AG04449 (cell line): ENCODE results near the gene DPF3.

Source experiments
- CTCF ChIA-PET: fragments of 350-600 bp; formaldehyde crosslinking; extraction: SDS; loops from one replicate; lab custom pipeline; 2021; ENCODE audit warnings: antibody characterized with exemption; lab: Yijun Ruan, JAX
- POLR2A ChIA-PET: fragments of 400-600, 350-600 bp; formaldehyde crosslinking; extraction: SDS; loops from one replicate; lab custom pipeline; 2020; ENCODE audit warnings: antibody characterized with exemption, inconsistent platforms; lab: Yijun Ruan, JAX
- DNase-seq: peaks from one replicate; pipeline ENCODE4 v3.0.0-alpha.2; 2010; ENCODE audit warnings: low read depth, low spot score
- H3K4me3 ChIP-seq: 2 replicates; pipeline ENCODE4 v1.5.1; 2011; ENCODE audit warnings: low read depth, mild to moderate bottlenecking, control low read depth, low read length
- TF ChIP-seq, protein P1 (sequence below): IDR thresholded peaks from one replicate; pipeline ENCODE4 v1.5.1; 2011; ENCODE audit warnings: mild to moderate bottlenecking, moderate library complexity, low read length, control low read depth, inconsistent platforms; ENCODE audit not compliant: insufficient read depth; ENCODE audit errors: missing control alignments

The DPF3 gene

DNA sequence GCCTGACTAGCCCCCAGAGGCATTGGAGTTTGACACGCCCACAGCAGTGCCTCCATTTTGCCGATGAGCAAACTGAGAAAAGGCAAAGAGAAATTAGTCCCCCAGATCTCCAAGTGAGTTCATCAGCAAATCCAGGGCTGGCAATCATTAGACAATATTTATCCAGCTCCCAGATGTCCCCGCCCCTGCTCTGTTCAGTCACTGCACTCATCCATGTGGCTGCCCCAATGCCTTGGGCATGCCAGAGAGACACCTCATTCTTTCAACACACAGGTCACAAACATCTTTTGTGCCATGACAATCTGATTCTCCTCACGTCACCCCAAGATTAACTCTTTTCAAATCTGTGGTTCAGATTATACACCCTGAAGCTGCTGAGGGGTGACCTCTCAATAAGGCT, 43.5 kb downstream of the DPF3 start:
- ChIA-PET POLR2A (interaction anchor here (0.6 kb wide), 1 partner anchor 85 kb away, joined by 3 read pairs; no protein-coding TSS in a partner anchor), CTCF (no interaction called here)
- H3K4me3 ChIP-seq = no peak overlapping the region
- DNase-seq = no peak
- TF ChIP-seq, protein P1, sequence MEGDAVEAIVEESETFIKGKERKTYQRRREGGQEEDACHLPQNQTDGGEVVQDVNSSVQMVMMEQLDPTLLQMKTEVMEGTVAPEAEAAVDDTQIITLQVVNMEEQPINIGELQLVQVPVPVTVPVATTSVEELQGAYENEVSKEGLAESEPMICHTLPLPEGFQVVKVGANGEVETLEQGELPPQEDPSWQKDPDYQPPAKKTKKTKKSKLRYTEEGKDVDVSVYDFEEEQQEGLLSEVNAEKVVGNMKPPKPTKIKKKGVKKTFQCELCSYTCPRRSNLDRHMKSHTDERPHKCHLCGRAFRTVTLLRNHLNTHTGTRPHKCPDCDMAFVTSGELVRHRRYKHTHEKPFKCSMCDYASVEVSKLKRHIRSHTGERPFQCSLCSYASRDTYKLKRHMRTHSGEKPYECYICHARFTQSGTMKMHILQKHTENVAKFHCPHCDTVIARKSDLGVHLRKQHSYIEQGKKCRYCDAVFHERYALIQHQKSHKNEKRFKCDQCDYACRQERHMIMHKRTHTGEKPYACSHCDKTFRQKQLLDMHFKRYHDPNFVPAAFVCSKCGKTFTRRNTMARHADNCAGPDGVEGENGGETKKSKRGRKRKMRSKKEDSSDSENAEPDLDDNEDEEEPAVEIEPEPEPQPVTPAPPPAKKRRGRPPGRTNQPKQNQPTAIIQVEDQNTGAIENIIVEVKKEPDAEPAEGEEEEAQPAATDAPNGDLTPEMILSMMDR = no peak

DNA sequence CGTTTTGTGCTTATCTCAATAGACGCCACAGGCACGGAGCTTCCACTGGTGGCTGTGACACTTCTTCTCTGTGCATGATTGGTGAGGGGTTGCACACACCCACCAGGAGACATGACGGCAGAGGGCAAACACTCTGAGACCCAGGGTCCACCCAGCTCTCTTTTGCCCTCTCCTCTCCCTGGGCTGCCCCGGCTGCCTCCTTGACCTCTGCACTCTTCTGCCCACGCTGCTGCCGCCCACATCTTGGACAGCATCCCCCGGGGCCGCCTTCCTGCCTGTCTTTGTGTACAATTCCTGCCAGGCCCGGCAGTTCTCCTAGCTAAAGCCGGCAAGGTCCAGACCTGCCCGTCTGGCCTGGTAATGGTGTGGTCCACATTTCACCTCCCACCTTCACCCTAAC, 44.7 kb downstream of the DPF3 start:
- CTCF ChIA-PET = interaction anchor here (1.3 kb wide), 2 partner anchors 11 to 332 kb away, joined by 3 to 6 read pairs; no protein-coding TSS in a partner anchor
- TF ChIP-seq, protein P1 = no peak
- DNase-seq = no peak
- no peak overlapping the region for H3K4me3 ChIP-seq
- POLR2A ChIA-PET = no interaction called here

DNA sequence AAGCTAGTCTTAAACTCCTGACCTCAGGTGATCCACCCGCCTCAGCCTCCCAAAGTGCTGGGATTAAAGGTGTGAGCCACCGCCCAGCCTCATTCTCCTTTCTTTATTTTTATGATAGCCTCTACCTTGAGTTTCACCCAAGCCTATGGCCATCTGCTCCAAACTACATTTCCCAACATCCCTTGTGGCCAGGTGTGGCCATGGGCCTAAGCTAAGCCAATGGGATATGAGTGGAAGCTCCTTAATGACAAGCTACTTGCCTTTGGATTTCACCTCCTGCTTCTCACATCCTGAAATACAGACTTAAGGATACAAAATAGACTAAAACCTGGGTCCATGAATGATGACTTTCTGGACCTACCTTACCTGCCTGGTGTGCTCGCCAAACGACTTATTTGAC, 46.2 kb downstream of the DPF3 start:
- ChIA-PET POLR2A (interaction anchor here (0.6 kb wide), 1 partner anchor 36 kb away, joined by 3 read pairs; no protein-coding TSS in a partner anchor), CTCF (interaction anchor here (1.3 to 1.8 kb wide), 2 partner anchors 16 to 333 kb away, joined by 5 read pairs; no protein-coding TSS in a partner anchor)
- no peak for DNase-seq
- TF ChIP-seq, protein P1 = no peak
- no peak overlapping the region for H3K4me3 ChIP-seq

DNA sequence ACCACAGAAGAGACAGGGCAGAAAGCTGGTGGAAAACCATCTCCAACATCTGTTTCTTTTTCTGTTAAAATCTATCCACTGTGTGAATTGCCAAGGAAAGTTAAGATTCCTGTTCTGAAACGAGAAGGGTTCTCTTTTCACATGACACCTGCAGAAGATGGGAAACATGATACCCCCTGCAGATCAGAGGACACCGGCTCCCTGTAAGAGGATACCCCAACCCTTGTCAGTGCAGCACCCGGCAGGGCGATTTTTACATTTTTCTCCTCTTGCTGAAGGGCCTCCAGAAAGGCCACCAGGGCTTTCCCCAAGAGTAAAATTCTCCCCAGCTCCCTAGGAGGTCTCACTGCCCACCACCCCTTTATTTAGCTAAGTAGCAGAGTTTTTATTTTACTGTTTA, 48.2 kb downstream of the DPF3 start:
- DNase-seq = no peak
- ChIA-PET POLR2A (interaction anchor here (0.7 kb wide), 1 partner anchor 47 kb away, joined by 3 read pairs; no protein-coding TSS in a partner anchor), CTCF (interaction anchor here (1.1 to 1.2 kb wide), 2 partner anchors 10 to 16 kb away, joined by 3 read pairs; no protein-coding TSS in a partner anchor)
- no peak overlapping the region for H3K4me3 ChIP-seq
- TF ChIP-seq, protein P1 = no peak

DNA sequence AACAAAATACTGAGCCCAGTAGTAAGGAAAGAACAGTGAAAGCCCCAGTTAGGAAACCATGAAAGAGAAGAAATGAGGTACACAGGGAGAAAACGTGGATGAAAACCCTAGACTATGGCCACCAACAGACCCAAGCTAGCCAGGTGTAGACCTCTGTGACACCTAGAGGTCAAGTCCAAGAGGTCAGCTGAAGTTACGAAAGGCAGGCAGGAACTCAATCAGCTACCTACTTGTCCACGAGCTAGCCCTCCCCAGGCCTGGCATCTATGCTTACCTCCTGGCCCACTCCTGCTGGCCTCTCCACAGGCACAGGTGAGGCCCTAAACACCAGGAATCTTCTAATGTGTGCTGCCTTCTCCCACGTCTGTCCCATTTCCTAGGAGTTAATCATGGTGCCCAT, 48.7 kb downstream of the DPF3 start:
- TF ChIP-seq, protein P1 = no peak
- CTCF ChIA-PET = interaction anchor here (1.1 to 2.9 kb wide), 3 partner anchors 11 to 332 kb away, joined by 3 to 11 read pairs (median 3); no protein-coding TSS in a partner anchor
- no peak for DNase-seq
- POLR2A ChIA-PET = no interaction called here
- no peak overlapping the region for H3K4me3 ChIP-seq

DNA sequence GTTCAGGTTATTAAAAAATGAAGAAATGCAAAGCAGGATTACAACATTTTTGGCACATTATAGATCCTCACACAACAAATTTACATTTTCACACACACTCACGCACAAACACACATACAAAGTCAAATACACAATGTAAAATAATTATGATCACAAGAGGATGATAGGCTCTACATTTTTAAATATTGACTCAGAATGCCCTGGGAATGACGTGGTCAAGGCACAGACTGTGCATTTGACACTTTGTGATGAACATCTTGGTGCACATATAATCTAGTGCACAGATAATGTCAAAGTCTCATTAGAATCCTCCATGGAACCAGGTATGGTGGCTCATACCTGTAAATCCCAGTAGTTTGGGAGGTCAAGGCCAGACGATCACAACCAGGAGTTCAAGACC, 49.4 kb downstream of the DPF3 start:
- no peak for DNase-seq
- ChIA-PET CTCF (interaction anchor here (1.2 to 2.9 kb wide), 2 partner anchors 14 to 331 kb away, joined by 3 to 11 read pairs; no protein-coding TSS in a partner anchor), POLR2A (no interaction called here)
- no peak overlapping the region for H3K4me3 ChIP-seq
- TF ChIP-seq, protein P1 = no peak
